Memory B cell (primary cell): ENCODE data around the gene TRABD2B.
A peak's percentile ranks its signal among the peaks of the same experiment; 100 is the strongest.

Experiments
- ATAC-seq: fragments of 150-1000 bp; cut with Tn5 transposase; 2 replicates; pipeline ENCODE4 v1.10.0; 2021; ENCODE audit warnings: low read depth, mild to moderate bottlenecking, moderate library complexity
- DNase-seq, 2 donors: peaks; one replicate each; pipeline ENCODE4 v3.0.0; 2022; ENCODE audit warnings: low spot score in 2 of 2
- H3K27ac Mint-ChIP-seq: one replicate; pipeline ENCODE4 v1.8.0; 2022; ENCODE audit warnings: mild to moderate bottlenecking, moderate library complexity, mixed read lengths
- H3K27me3 Mint-ChIP-seq: one replicate; pipeline ENCODE4 v1.8.0; 2022; ENCODE audit warnings: mixed read lengths
- H3K36me3 Mint-ChIP-seq: one replicate; pipeline ENCODE4 v1.8.0; 2022; ENCODE audit warnings: mild to moderate bottlenecking, mixed read lengths
- H3K4me1 Mint-ChIP-seq: one replicate; pipeline ENCODE4 v1.8.0; 2022; ENCODE audit warnings: mixed read lengths
- H3K4me3 Mint-ChIP-seq: one replicate; pipeline ENCODE4 v1.8.0; 2022; ENCODE audit warnings: mild to moderate bottlenecking, moderate library complexity, mixed read lengths
- H3K9me3 Mint-ChIP-seq: one replicate; pipeline ENCODE4 v1.8.0; 2022; ENCODE audit warnings: mixed read lengths

The TRABD2B gene

GRCh38 chr1:47763591-47764171 is 233.5 kb downstream of the TRABD2B start:
- Mint-ChIP-seq H3K9me3 (no peaks in the 10 kb centered on the region), H3K27ac (no peak overlapping the region), H3K4me3 (no peak overlapping the region), H3K4me1 (no peaks in the 10 kb centered on the region), H3K27me3 (peaks cover 13% of the 10 kb centered on the region), H3K36me3 (no peaks in the 10 kb centered on the region)
- DNase-seq (no peak), ATAC-seq (no peak)

GRCh38 chr1:47761974-47762373 is 235.2 kb downstream of the TRABD2B start:
- Mint-ChIP-seq H3K9me3 (no peaks in the 10 kb centered on the region), H3K4me3 (no peak overlapping the region), H3K27me3 (peaks cover 13% of the 10 kb centered on the region), H3K4me1 (no peaks in the 10 kb centered on the region), H3K36me3 (no peaks in the 10 kb centered on the region), H3K27ac (no peak overlapping the region)
- DNase-seq (no peak), ATAC-seq (no peak)

DNA sequence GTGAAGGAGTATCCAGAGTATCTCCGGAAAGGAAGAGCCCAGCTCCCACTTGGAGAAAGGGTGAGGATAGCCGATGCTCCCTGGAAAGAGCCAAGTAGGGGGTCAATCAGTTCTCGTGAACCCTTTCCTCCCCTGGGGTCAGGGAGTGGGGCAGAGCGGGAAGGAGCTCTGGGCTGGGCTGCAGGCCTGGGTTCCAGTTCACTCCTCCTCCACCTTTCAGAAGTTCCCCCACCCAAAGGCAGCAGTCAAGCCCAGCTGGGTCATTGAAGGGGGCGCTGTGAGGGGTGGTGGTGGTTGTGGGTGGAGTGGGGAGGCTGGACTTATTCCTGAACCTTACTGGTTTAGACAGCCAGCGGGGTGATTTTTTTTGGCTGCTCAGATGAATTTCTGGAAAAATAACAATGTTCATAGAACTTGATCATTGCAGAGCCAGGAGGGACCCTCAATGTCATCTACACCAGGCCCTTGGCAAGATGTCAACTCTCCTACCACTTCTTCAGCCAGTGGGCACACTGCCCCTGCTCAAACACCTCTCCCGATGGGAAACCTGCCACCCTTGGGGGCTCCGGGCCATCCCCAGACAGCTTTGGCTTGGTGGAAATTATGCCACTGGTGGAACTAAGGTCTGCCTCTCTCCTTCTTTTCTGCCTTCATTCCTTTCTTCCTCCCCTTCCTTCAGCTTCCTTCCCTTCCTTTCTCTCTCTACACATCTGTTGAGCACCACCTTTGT is 235.8 kb downstream of the TRABD2B start:
- Mint-ChIP-seq H3K27ac (no peak overlapping the region), H3K4me3 (no peak overlapping the region), H3K9me3 (no peaks in the 10 kb centered on the region), H3K27me3 (peaks cover 17% of the 10 kb centered on the region), H3K4me1 (no peaks in the 10 kb centered on the region), H3K36me3 (no peaks in the 10 kb centered on the region)
- ATAC-seq (no peak), DNase-seq (no peak)

- Mint-ChIP-seq H3K27ac (no peak overlapping the region), H3K36me3 (no peaks in the 10 kb centered on the region), H3K9me3 (no peaks in the 10 kb centered on the region), H3K4me1 (no peaks in the 10 kb centered on the region), H3K4me3 (no peak overlapping the region), H3K27me3 (peaks cover 15% of the 10 kb centered on the region)
- no peak for ATAC-seq
- no peak for DNase-seq
Observed at GRCh38 chr1:47759936-47760629, 237.1 kb downstream of the TRABD2B start.

DNA sequence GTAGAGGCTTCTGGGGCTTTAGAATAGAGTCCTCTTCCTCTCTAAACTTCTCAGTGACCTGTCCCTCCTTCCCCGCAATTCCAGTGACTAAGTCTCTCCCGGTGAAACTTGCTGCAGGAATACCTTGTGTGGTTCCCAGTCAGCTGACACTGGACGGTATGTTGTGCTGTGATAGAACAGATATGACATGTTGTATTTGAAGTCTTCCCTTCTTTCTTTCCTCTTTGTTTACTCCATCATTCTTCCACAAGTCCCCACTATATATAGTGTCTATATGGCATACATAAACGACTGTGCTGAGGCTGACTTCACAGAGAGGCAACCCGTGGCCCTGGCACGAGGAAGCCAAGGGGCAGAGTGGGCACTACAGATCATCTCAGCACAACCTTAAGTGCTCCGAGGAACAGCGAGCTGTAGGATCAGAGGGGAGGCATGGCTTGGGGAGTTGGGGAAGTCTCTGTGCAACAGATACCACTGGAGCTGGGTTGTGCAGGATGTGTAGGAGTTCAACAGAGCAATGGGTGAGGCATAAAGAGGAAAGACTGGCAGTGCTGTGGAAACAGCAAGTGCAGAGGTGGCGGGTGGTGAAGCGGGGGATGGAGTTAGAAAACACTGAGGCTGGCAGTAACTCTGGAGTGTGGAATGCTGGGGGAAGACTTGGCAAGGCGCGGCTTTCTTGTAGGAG is 237.8 kb downstream of the TRABD2B start:
- no peak for DNase-seq
- Mint-ChIP-seq H3K27me3 (peaks cover 18% of the 10 kb centered on the region), H3K9me3 (no peaks in the 10 kb centered on the region), H3K4me1 (no peaks in the 10 kb centered on the region), H3K36me3 (no peaks in the 10 kb centered on the region), H3K4me3 (no peak overlapping the region), H3K27ac (no peak overlapping the region)
- ATAC-seq, result no peak

- no peak for ATAC-seq
- DNase-seq, result no peak
- Mint-ChIP-seq H3K4me1 (no peaks in the 10 kb centered on the region), H3K27me3 (peaks cover 18% of the 10 kb centered on the region), H3K27ac (no peak overlapping the region), H3K36me3 (no peaks in the 10 kb centered on the region), H3K9me3 (no peaks in the 10 kb centered on the region), H3K4me3 (no peak overlapping the region)
Observed at GRCh38 chr1:47758341-47759250, 238.6 kb downstream of the TRABD2B start.

DNA sequence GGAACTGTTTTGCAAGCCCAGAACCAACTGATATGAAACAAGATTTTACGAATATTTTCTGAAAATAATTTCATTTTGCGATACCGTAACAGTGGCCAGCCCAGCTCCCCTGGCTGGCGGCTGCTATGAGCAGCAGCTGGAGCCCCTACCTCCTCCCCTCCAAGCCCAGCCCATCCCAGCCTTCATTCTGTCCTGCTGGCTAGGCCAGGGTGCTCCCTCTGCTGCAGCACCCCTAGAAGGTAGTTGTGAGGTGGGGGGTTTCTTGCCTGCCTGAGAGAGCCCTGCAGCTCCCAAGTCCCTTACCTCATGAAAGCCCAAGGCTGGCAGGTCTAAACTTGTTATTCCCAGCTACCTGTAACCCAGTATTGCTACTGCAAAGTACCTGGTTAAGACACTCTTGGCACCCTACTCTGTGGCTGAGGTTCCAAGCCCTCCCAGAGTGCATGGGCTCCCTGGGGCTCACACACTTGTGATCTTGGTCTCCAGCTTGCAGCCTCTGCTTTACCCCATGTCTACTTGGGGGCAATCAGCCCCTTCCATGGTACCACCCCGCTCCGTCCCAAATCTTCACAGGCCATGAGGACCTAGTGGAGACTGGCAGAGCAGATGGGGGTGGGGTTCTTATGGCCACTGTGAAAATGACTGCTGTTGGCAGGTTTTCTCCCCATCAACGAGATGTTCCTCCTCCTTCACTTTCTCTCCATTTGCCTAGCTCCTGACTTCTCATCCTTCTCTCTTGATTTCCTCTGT is 239.8 kb downstream of the TRABD2B start:
- Mint-ChIP-seq H3K27ac (no peak overlapping the region), H3K36me3 (no peaks in the 10 kb centered on the region), H3K27me3 (peaks cover 22% of the 10 kb centered on the region), H3K4me3 (no peak overlapping the region), H3K9me3 (no peaks in the 10 kb centered on the region), H3K4me1 (no peaks in the 10 kb centered on the region)
- DNase-seq, result no peak
- ATAC-seq, result no peak

DNA sequence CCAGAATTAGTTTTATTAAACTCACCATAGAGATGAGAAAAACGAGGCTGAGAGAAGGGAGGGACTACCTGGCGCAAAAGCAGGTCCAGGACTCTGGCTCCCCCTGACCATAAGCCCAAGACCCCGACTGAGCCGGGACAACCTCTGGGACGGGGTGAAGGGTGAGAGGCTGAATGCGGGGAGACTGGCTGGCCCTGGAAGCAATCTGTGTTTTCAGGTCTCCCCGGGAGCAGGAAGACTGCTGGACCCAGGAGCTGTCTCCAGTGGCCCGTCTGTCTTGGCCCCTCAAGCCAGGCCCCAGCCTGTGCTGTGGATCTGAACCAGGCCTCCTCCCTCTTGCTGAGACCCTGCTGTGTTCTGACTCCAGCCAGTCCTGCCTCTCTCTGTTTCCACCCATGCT is 240.8 kb downstream of the TRABD2B start:
- no peak for ATAC-seq
- Mint-ChIP-seq H3K4me3 (no peak overlapping the region), H3K4me1 (no peaks in the 10 kb centered on the region), H3K27ac (no peak overlapping the region), H3K9me3 (no peaks in the 10 kb centered on the region), H3K36me3 (no peaks in the 10 kb centered on the region), H3K27me3 (peaks cover 17% of the 10 kb centered on the region)
- no peak for DNase-seq

DNA sequence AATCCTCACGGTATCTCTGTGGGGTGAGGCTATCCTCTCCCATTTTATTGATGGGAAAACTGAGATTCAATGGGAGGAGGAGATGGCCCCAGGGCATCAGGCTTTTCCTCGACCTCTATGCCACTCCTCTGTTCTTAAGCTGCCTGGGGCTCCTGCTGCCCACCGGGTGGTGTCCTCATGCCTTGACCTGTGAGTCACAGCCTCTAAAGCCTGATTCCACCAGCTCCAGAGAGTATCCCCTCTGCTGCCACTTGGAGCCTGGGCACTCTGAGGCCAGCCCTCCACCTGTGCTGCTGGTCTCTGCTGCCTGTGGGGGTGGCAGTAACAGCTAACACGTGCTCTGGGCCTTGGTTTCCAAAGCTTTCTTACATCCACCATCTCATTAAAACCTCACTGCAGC is 241.2 kb downstream of the TRABD2B start:
- DNase-seq (no peak), ATAC-seq (no peak)
- Mint-ChIP-seq H3K36me3 (no peaks in the 10 kb centered on the region), H3K27me3 (peaks cover 17% of the 10 kb centered on the region), H3K9me3 (no peaks in the 10 kb centered on the region), H3K4me3 (no peak overlapping the region), H3K4me1 (no peaks in the 10 kb centered on the region), H3K27ac (no peak overlapping the region)

- Mint-ChIP-seq H3K4me3 (no peak overlapping the region), H3K27ac (no peak overlapping the region), H3K4me1 (no peaks in the 10 kb centered on the region), H3K36me3 (no peaks in the 10 kb centered on the region), H3K27me3 (peaks cover 18% of the 10 kb centered on the region), H3K9me3 (no peaks in the 10 kb centered on the region)
- DNase-seq (peak; percentile 7 to 39), ATAC-seq (no peak)
Observed at GRCh38 chr1:47755101-47755990, 241.8 kb downstream of the TRABD2B start.

GRCh38 chr1:47754221-47754620 is 243.0 kb downstream of the TRABD2B start:
- no peaks in the 10 kb centered on the region for H3K4me1 Mint-ChIP-seq
- H3K36me3 Mint-ChIP-seq, result no peaks in the 10 kb centered on the region
- peaks cover 16% of the 10 kb centered on the region for H3K27me3 Mint-ChIP-seq
- H3K4me3 Mint-ChIP-seq, result no peak overlapping the region
- no peak overlapping the region for H3K27ac Mint-ChIP-seq
- H3K9me3 Mint-ChIP-seq, result no peaks in the 10 kb centered on the region
- ATAC-seq (no peak), DNase-seq (no peak)

GRCh38 chr1:47753808-47754207 is 243.4 kb downstream of the TRABD2B start:
- H3K9me3 Mint-ChIP-seq, result no peaks in the 10 kb centered on the region
- H3K27me3 Mint-ChIP-seq, result peaks cover 15% of the 10 kb centered on the region
- no peaks in the 10 kb centered on the region for H3K36me3 Mint-ChIP-seq
- H3K4me1 Mint-ChIP-seq, result no peaks in the 10 kb centered on the region
- H3K4me3 Mint-ChIP-seq, result no peak overlapping the region
- ATAC-seq, result no peak
- DNase-seq, result no peak
- H3K27ac Mint-ChIP-seq, result no peak overlapping the region
